Activated naive CD4-positive, alpha-beta T cell treated with anti-CD3 and anti-CD28 coated beads, Interleukin-2, amount 50 U/mL, for 72 hours (primary cell): ENCODE measurements around the gene SYPL1. TPM values are rescaled to one million over a fixed set of nuclear protein-coding genes. Genes with fewer than 3 reads are reported as not detected.

Experiments
- ATAC-seq, 2 donors: fragments of 150-1000 bp; cut with Tn5 transposase; 2 replicates each; pipeline ENCODE4 v1.10.0; 2021; ENCODE audit warnings: mild to moderate bottlenecking in 2 of 2, moderate library complexity in 2 of 2
- DNase-seq, 2 donors: peaks; one replicate each; pipeline ENCODE4 v3.0.0; 2021 to 2022; ENCODE audit warnings: low spot score in 2 of 2
- H3K27ac Mint-ChIP-seq, 2 donors: one replicate each; pipeline ENCODE4 v1.8.0; 2022; ENCODE audit warnings: mild to moderate bottlenecking in 2 of 2, mixed read lengths in 2 of 2
- H3K36me3 Mint-ChIP-seq, 2 donors: one replicate each; pipeline ENCODE4 v1.8.0; 2022; ENCODE audit warnings: mixed read lengths in 2 of 2
- H3K9me3 Mint-ChIP-seq, 2 donors: one replicate each; pipeline ENCODE4 v1.8.0; 2022; ENCODE audit warnings: mixed read lengths in 2 of 2
- total RNA-seq, 2 donors: library from RNA; stranded (reverse); gene quantifications; one replicate each; pipeline ENCODE4 v1.2.3, GENCODE V29; 2022

Gene SYPL1
- total RNA-seq, 2 donors from 2014 or later: 22.9 to 30.8 TPM

GRCh38 chr7:106109521-106110237 is 2.4 kb downstream of the SYPL1 start:
- H3K9me3 Mint-ChIP-seq: no peaks in the 10 kb centered on the region
- ATAC-seq (no peak), DNase-seq (no peak)
- peaks cover 8 to 14% of the 10 kb centered on the region in 2 donors for H3K36me3 Mint-ChIP-seq
- no peak overlapping the region for H3K27ac Mint-ChIP-seq

GRCh38 chr7:106108991-106109390 is 3.1 kb downstream of the SYPL1 start:
- Mint-ChIP-seq H3K36me3 (peaks cover 5 to 15% of the 10 kb centered on the region in 2 donors), H3K9me3 (no peaks in the 10 kb centered on the region), H3K27ac (no peak overlapping the region)
- DNase-seq (no peak), ATAC-seq (no peak)

DNA sequence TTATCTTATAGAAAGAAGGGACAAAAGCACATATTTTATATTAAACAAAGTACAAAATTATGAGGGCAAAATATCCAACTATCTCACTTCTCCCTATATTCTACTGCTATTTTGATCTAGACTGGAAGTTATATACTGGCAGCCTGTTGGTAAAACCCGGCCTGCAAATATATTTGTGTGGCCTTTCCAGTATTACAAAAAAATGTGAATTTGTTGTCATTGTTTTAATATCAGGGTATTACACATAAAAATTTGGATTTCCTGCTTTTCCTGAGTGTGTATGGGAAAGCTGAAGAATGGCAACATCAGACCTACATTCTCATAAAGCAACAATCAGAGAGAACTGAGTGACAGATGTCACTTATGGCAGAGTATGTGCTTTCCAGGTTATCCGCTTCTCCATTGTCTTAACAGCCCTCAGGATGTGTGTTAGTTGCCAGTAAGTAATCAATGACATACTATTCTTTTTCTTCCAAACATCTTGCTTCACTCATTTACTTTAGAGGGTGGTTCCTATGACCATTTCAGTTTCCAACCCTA is 7.3 kb downstream of the SYPL1 start:
- H3K36me3 Mint-ChIP-seq: peaks cover 0 to 18% of the 10 kb centered on the region in 2 donors
- ATAC-seq (no peak), DNase-seq (no peak)
- H3K27ac Mint-ChIP-seq: no peak overlapping the region
- peaks cover 0 to 4% of the 10 kb centered on the region in 2 donors for H3K9me3 Mint-ChIP-seq

DNA sequence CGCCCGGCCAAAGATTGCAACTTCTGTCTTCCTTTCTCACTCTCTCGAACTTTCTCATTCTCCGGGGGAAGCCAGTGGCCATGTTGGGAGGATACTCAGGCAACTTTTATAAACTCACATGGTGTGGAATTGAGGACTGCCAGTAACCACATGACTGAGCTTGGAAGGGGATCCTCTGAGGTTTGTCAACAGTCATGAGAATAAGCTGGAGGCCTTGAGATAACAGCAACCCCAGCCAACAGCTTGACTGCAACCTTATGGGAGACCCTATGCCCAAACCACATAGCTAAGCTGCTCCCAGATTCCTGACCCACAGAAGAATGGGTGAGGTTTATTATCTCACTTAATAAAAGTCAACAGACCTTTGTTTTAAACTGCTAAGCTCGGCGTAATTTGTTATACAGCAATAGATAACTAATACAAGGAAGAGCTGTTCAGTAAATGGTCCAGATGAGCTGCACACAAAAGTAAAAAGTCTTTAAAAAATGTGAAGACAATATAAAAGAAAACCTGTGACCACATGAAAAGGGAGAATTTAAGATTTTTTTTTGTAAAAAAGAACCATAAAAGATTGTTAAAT is 9.6 kb downstream of the SYPL1 start:
- ATAC-seq (no peak), DNase-seq (no peak)
- Mint-ChIP-seq H3K36me3 (peaks cover 0 to 24% of the 10 kb centered on the region in 2 donors), H3K9me3 (peaks cover 0 to 4% of the 10 kb centered on the region in 2 donors), H3K27ac (peak overlapping the region in 1 of 2 donors; percentile 57)

- peaks cover 0 to 24% of the 10 kb centered on the region in 2 donors for H3K36me3 Mint-ChIP-seq
- no peak overlapping the region for H3K27ac Mint-ChIP-seq
- peaks cover 0 to 4% of the 10 kb centered on the region in 2 donors for H3K9me3 Mint-ChIP-seq
- DNase-seq (no peak), ATAC-seq (no peak)
These were observed 10.4 kb downstream of the SYPL1 start for GRCh38 chr7:106101726-106102125.

- DNase-seq (no peak), ATAC-seq (no peak)
- H3K9me3 Mint-ChIP-seq: peaks cover 0 to 4% of the 10 kb centered on the region in 2 donors
- no peak overlapping the region for H3K27ac Mint-ChIP-seq
- H3K36me3 Mint-ChIP-seq: peaks cover 0 to 20% of the 10 kb centered on the region in 2 donors
These were observed 11.1 kb downstream of the SYPL1 start for GRCh38 chr7:106100863-106101629.

DNA sequence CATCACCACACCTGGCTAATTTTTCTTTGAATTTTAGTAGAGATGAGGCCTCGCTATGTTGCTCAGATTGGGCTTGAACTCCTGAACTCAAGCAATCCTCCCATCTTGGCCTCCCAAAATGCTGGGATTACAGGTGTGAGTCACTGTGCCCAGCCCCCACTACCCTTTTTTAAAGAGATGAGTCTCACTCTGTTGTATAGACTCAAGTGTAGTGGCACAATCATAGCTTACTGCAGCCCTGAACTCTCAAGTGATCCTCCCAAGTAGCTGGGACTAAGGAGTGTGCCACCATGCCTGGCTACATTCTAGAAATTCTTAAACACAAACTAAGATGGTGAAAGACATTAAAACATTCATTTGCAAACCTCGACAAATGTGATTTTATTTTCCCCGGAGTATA is 12.6 kb downstream of the SYPL1 start:
- peak overlapping the region in 1 of 2 donors; percentile 29 for H3K27ac Mint-ChIP-seq
- ATAC-seq: no peak
- peaks cover 0 to 4% of the 10 kb centered on the region in 2 donors for H3K9me3 Mint-ChIP-seq
- H3K36me3 Mint-ChIP-seq: peaks cover 0 to 19% of the 10 kb centered on the region in 2 donors
- DNase-seq: no peak

- H3K36me3 Mint-ChIP-seq: peaks cover 0 to 17% of the 10 kb centered on the region in 2 donors
These were observed 13.2 kb downstream of the SYPL1 start for GRCh38 chr7:106098889-106099288.

GRCh38 chr7:106095634-106096033 is 16.5 kb downstream of the SYPL1 start:
- Mint-ChIP-seq H3K9me3 (no peaks in the 10 kb centered on the region), H3K27ac (no peak overlapping the region), H3K36me3 (peaks cover 0 to 12% of the 10 kb centered on the region in 2 donors)
- no peak for ATAC-seq
- no peak for DNase-seq

More at GRCh38 chr7:106098889-106099288, 13.2 kb downstream of the SYPL1 start:
- ATAC-seq (no peak), DNase-seq (no peak)
- peak overlapping the region in 1 of 2 donors; percentile 95 for H3K27ac Mint-ChIP-seq
- H3K9me3 Mint-ChIP-seq: peaks cover 0 to 4% of the 10 kb centered on the region in 2 donors

GRCh38 chr7:106094780-106095179 is 17.3 kb downstream of the SYPL1 start:
- Mint-ChIP-seq H3K9me3 (no peaks in the 10 kb centered on the region), H3K36me3 (peaks cover 0 to 12% of the 10 kb centered on the region in 2 donors), H3K27ac (no peak overlapping the region)
- no peak for DNase-seq
- no peak for ATAC-seq

- Mint-ChIP-seq H3K27ac (peak overlapping the region in 1 of 2 donors; percentile 2), H3K36me3 (peaks cover 0 to 6% of the 10 kb centered on the region in 2 donors), H3K9me3 (no peaks in the 10 kb centered on the region)
- ATAC-seq: no peak
- no peak for DNase-seq
These were observed 19.9 kb downstream of the SYPL1 start for GRCh38 chr7:106092204-106092603.

DNA sequence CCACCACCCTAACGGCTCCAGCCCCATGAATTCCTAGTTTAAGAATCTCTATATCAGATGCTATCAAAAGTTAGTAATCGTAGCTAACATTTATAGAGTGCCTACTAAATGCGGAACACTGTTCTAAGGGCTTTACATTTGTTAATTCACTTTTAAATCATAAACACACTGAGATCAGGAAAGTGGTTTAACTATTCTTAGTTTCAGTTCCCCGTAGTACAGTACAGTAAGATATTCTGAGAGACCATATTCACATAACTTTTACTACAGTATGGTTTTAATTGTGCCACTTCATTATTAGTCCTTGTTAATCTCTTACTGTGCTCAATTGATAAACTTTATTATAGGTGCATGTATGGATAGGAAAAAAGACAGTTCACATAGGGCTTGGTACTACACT is 22.5 kb downstream of the SYPL1 start:
- ATAC-seq: no peak
- Mint-ChIP-seq H3K36me3 (peaks cover 0 to 6% of the 10 kb centered on the region in 2 donors), H3K9me3 (peaks cover 0 to 5% of the 10 kb centered on the region in 2 donors), H3K27ac (peak overlapping the region in 1 of 2 donors; percentile 6)
- no peak for DNase-seq

- peaks cover 0 to 5% of the 10 kb centered on the region in 2 donors for H3K9me3 Mint-ChIP-seq
- no peak overlapping the region for H3K27ac Mint-ChIP-seq
- DNase-seq (no peak), ATAC-seq (no peak)
- H3K36me3 Mint-ChIP-seq: peaks cover 0 to 6% of the 10 kb centered on the region in 2 donors
These were observed 24.1 kb downstream of the SYPL1 start for GRCh38 chr7:106088014-106088413.

- Mint-ChIP-seq H3K9me3 (peaks cover 0 to 5% of the 10 kb centered on the region in 2 donors), H3K27ac (no peak overlapping the region), H3K36me3 (no peaks in the 10 kb centered on the region)
- DNase-seq: no peak
- peak in 1 of 2 donors; percentile 97 for ATAC-seq
These were observed 26.1 kb downstream of the SYPL1 start for GRCh38 chr7:106086062-106086461.

GRCh38 chr7:106085015-106085414 is 27.1 kb downstream of the SYPL1 start:
- Mint-ChIP-seq H3K9me3 (peaks cover 0 to 5% of the 10 kb centered on the region in 2 donors), H3K36me3 (no peaks in the 10 kb centered on the region), H3K27ac (no peak overlapping the region)
- ATAC-seq: no peak
- DNase-seq: no peak

- peaks cover 0 to 5% of the 10 kb centered on the region in 2 donors for H3K9me3 Mint-ChIP-seq
- no peaks in the 10 kb centered on the region for H3K36me3 Mint-ChIP-seq
- ATAC-seq (no peak), DNase-seq (no peak)
- no peak overlapping the region for H3K27ac Mint-ChIP-seq
These were observed 28.4 kb downstream of the SYPL1 start for GRCh38 chr7:106083717-106084116.
